Panc1 (cell line): Measurements from ENCODE around the gene CHIA. TPM values are rescaled to one million over a fixed set of nuclear protein-coding genes. Genes with fewer than 3 reads are reported as not detected.

Experiments used
- ATAC-seq: fragments of 200-7000 bp; cut with Tn5 transposase; 2 replicates; pipeline ENCODE4 v1.9.1; 2020; ENCODE audit warnings: mild to moderate bottlenecking, moderate library complexity
- BruUV-seq: library from RNA; stranded (reverse); fragments of 400-500 nt; replicated peaks from 2 replicates; lab custom pipeline; 2021; lab: Mats Ljungman, UMichigan
- CTCF ChIA-PET: fragments of 300-600 bp; sonication (Branson Sonifier 250); formaldehyde crosslinking; loops from one replicate; lab custom pipeline; 2022; ENCODE audit warnings: antibody characterized with exemption; lab: Charles Lee
- POLR2A ChIA-PET: fragments of 300-600 bp; sonication (Branson Sonifier 250); formaldehyde crosslinking; loops from one replicate; lab custom pipeline; 2022; ENCODE audit warnings: antibody characterized with exemption; lab: Charles Lee
- DNase-seq: peaks from one replicate; pipeline ENCODE4 v3.0.0-alpha.2; 2010; ENCODE audit warnings: low read depth, low spot score
- H3K27ac ChIP-seq: 2 replicates; pipeline ENCODE4 v1.5.1; 2011; ENCODE audit warnings: mild to moderate bottlenecking, low read length, inconsistent platforms
- H3K27me3 ChIP-seq: fragments of 200-500 bp; sonication (Bioruptor generic); 2 replicates; pipeline ENCODE4 v1.6.0; 2014; ENCODE audit warnings: low read length, inconsistent platforms; ENCODE audit not compliant: control insufficient read depth, insufficient read depth
- H3K36me3 ChIP-seq: fragments of 200-500 bp; sonication (Bioruptor generic); 2 replicates; pipeline ENCODE4 v1.5.1; 2014; ENCODE audit warnings: inconsistent platforms, mild to moderate bottlenecking, low read length, moderate library complexity; ENCODE audit not compliant: control insufficient read depth, insufficient read depth
- H3K4me1 ChIP-seq: 2 replicates; pipeline ENCODE4 v1.5.1; 2011; ENCODE audit warnings: inconsistent platforms, mild to moderate bottlenecking, low read length, moderate library complexity; ENCODE audit not compliant: control insufficient read depth, insufficient read depth
- H3K4me3 ChIP-seq, 2 experiments: 2 replicates each; pipeline ENCODE4 v1.5.1; 2011 to 2012; ENCODE audit warnings: low read depth in 2 of 2, low read length in 2 of 2, mild to moderate bottlenecking in 2 of 2, inconsistent platforms in 1 of 2, moderate library complexity in 1 of 2
- H3K9me3 ChIP-seq: fragments of 200-500 bp; sonication (Bioruptor generic); 2 replicates; pipeline ENCODE4 v1.5.1; 2014; ENCODE audit warnings: low read depth, mild to moderate bottlenecking, inconsistent platforms, low read length, moderate library complexity; ENCODE audit not compliant: control insufficient read depth, insufficient read depth
- POLR2AphosphoS5 ChIP-seq: IDR thresholded peaks from 2 replicates; pipeline ENCODE4 v1.6.1; 2012; ENCODE audit warnings: mild to moderate bottlenecking, low read depth, low read length, moderate library complexity
- SIN3A ChIP-seq: IDR thresholded peaks from 2 replicates; pipeline ENCODE4 v1.6.1; 2012; ENCODE audit warnings: low read depth, mild to moderate bottlenecking, low read length, moderate library complexity, borderline replicate concordance; ENCODE audit not compliant: insufficient read depth
- TCF7L2 ChIP-seq: IDR thresholded peaks from 2 replicates; pipeline ENCODE4 v1.6.1; 2011; ENCODE audit warnings: mild to moderate bottlenecking, low read depth, low read length, inconsistent platforms
- in situ Hi-C: cut with HindIII; loops from 2 replicates; pipeline ENCODE4 v1.10.0; 2016; ENCODE audit warnings: low sequenced_read_pairs, low pct_unique_long_range_greater_than_20kb
- intact Hi-C: fragments of 100-400 bp; cut with micrococcal nuclease; formaldehyde crosslinking; loops from one replicate; pipeline ENCODE4 v1.10.0; 2022; ENCODE audit not compliant: unreplicated experiment
- total RNA-seq: library from RNA; stranded (reverse); gene quantifications from one replicate; pipeline ENCODE4 v1.2.1, GENCODE V29; 2021; ENCODE audit not compliant: unreplicated experiment
- TF ChIP-seq, protein P1 (sequence below), 2 experiments: IDR thresholded peaks; 2 replicates each; pipeline ENCODE4 v1.6.1; 2011 to 2012; ENCODE audit warnings: low read depth in 2 of 2, control low read depth in 1 of 2, low read length in 1 of 2, mild to moderate bottlenecking in 1 of 2, moderate library complexity in 1 of 2; ENCODE audit not compliant: insufficient read depth in 1 of 2
- TF ChIP-seq, protein P2 (sequence below): fragments of 450-650 bp; IDR thresholded peaks from 2 replicates; pipeline ENCODE4 v1.5.1; 2017; ENCODE audit warnings: mild to moderate bottlenecking

CHIA gene
- total RNA-seq, 1 experiment from 2014 or later, result not detected

- intact Hi-C loops, result no loop called here
- CTCF ChIA-PET, result no interaction called here
- Histone ChIP-seq H3K9me3 (no peaks in the 10 kb centered on the region), H3K27ac (no peak overlapping the region), H3K4me1 (no peaks in the 10 kb centered on the region), H3K4me3 (no peak overlapping the region), H3K36me3 (no peaks in the 10 kb centered on the region), H3K27me3 (no peaks in the 10 kb centered on the region)
- ATAC-seq (no peak), DNase-seq (no peak)
- no TSS peak for BruUV-seq
- POLR2A ChIA-PET, result no interaction called here
- TF ChIP-seq TCF7L2, result no peak
- no peak for TF ChIP-seq SIN3A
- TF ChIP-seq, protein P1, sequence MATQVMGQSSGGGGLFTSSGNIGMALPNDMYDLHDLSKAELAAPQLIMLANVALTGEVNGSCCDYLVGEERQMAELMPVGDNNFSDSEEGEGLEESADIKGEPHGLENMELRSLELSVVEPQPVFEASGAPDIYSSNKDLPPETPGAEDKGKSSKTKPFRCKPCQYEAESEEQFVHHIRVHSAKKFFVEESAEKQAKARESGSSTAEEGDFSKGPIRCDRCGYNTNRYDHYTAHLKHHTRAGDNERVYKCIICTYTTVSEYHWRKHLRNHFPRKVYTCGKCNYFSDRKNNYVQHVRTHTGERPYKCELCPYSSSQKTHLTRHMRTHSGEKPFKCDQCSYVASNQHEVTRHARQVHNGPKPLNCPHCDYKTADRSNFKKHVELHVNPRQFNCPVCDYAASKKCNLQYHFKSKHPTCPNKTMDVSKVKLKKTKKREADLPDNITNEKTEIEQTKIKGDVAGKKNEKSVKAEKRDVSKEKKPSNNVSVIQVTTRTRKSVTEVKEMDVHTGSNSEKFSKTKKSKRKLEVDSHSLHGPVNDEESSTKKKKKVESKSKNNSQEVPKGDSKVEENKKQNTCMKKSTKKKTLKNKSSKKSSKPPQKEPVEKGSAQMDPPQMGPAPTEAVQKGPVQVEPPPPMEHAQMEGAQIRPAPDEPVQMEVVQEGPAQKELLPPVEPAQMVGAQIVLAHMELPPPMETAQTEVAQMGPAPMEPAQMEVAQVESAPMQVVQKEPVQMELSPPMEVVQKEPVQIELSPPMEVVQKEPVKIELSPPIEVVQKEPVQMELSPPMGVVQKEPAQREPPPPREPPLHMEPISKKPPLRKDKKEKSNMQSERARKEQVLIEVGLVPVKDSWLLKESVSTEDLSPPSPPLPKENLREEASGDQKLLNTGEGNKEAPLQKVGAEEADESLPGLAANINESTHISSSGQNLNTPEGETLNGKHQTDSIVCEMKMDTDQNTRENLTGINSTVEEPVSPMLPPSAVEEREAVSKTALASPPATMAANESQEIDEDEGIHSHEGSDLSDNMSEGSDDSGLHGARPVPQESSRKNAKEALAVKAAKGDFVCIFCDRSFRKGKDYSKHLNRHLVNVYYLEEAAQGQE (IDR thresholded peaks at IDR 0.05; ENCODE audit: insufficient read depth in 1 of 2, low read depth in 2 of 2, low read length in 1 of 2), result no peak
- no peak for TF ChIP-seq POLR2AphosphoS5
- TF ChIP-seq, protein P2, sequence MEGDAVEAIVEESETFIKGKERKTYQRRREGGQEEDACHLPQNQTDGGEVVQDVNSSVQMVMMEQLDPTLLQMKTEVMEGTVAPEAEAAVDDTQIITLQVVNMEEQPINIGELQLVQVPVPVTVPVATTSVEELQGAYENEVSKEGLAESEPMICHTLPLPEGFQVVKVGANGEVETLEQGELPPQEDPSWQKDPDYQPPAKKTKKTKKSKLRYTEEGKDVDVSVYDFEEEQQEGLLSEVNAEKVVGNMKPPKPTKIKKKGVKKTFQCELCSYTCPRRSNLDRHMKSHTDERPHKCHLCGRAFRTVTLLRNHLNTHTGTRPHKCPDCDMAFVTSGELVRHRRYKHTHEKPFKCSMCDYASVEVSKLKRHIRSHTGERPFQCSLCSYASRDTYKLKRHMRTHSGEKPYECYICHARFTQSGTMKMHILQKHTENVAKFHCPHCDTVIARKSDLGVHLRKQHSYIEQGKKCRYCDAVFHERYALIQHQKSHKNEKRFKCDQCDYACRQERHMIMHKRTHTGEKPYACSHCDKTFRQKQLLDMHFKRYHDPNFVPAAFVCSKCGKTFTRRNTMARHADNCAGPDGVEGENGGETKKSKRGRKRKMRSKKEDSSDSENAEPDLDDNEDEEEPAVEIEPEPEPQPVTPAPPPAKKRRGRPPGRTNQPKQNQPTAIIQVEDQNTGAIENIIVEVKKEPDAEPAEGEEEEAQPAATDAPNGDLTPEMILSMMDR, result no peak
- in situ Hi-C loops, result no loop called here
These were observed 29.6 kb downstream of the CHIA start for GRCh38 chr1:111320066-111320879.

DNA sequence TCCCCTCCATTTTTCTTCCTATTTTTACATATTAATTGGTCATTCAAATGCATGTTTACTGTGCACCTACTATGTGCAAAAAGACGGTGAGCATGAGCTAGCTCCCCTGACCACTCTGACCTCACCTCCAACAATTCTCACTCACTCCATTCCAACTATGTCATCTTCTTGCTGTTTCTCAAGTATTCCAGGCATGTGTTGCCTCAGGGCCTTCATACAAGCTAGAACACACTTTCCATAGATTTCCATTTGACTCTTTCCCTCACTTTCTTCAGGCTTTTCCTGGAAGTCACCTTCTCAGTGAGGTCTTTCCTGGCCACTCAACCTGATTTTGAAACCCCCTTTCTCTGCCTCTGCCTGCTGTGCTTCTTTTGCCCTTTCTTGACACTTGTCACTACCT, 32.6 kb downstream of the CHIA start:
- POLR2A ChIA-PET, result no interaction called here
- Histone ChIP-seq H3K4me1 (no peaks in the 10 kb centered on the region), H3K9me3 (no peaks in the 10 kb centered on the region), H3K36me3 (no peaks in the 10 kb centered on the region), H3K4me3 (no peak overlapping the region), H3K27ac (no peak overlapping the region), H3K27me3 (no peaks in the 10 kb centered on the region)
- in situ Hi-C loops, result no loop called here
- BruUV-seq, result no TSS peak
- DNase-seq, result no peak
- ATAC-seq, result no peak
- intact Hi-C loops, result no loop called here
- TF ChIP-seq, protein P1 (IDR thresholded peaks at IDR 0.05; ENCODE audit: insufficient read depth in 1 of 2, low read depth in 2 of 2, low read length in 1 of 2), result no peak
- TF ChIP-seq TCF7L2 (no peak), POLR2AphosphoS5 (no peak), SIN3A (no peak)
- TF ChIP-seq, protein P2, result no peak
- CTCF ChIA-PET, result no interaction called here
